Mesenchymal stem cell (in vitro differentiated cells and primary cell): ENCODE data around the gene FOLR2.
"Not testable (repeated sequence)": the region's sequence is repeated elsewhere in the genome, so short reads cannot be mapped to it uniquely, and the experiment has no call there.

Experiments
- DNase-seq: peaks from one replicate; pipeline ENCODE4 v3.0.0-alpha.2; 2013
- H2AFZ ChIP-seq: one replicate; pipeline ENCODE4 v1.6.1; 2013; ENCODE audit warnings: low read depth, mild to moderate bottlenecking, control low read depth, inconsistent platforms, low read length, moderate library complexity
- H2AK5ac ChIP-seq: 2 replicates; pipeline ENCODE4 v1.6.1; 2013; ENCODE audit warnings: low read length, moderate library complexity, mild to moderate bottlenecking, inconsistent platforms; ENCODE audit not compliant: severe bottlenecking
- H2BK120ac ChIP-seq: one replicate; pipeline ENCODE4 v1.6.1; 2013; ENCODE audit warnings: low read depth, mild to moderate bottlenecking, inconsistent platforms, low read length, moderate library complexity
- H2BK12ac ChIP-seq, 2 experiments: one replicate each; pipeline ENCODE4 v1.6.1; 2013; ENCODE audit warnings: inconsistent platforms in 2 of 2, low read length in 2 of 2, mild to moderate bottlenecking in 2 of 2, moderate library complexity in 2 of 2, control low read depth in 1 of 2
- H2BK15ac ChIP-seq: one replicate; pipeline ENCODE4 v1.6.1; 2013; ENCODE audit warnings: mild to moderate bottlenecking, low read depth, inconsistent platforms; ENCODE audit not compliant: poor library complexity, severe bottlenecking
- H2BK5ac ChIP-seq: 2 replicates; pipeline ENCODE4 v1.6.1; 2013; ENCODE audit warnings: low read depth, mild to moderate bottlenecking, low read length, control low read depth, inconsistent platforms; ENCODE audit not compliant: poor library complexity, severe bottlenecking
- H3K14ac ChIP-seq, 2 experiments: one replicate each; pipeline ENCODE4 v1.6.1; 2013; ENCODE audit warnings: inconsistent platforms in 2 of 2, low read length in 2 of 2, control low read depth in 1 of 2, mild to moderate bottlenecking in 1 of 2, moderate library complexity in 1 of 2
- H3K18ac ChIP-seq, 2 experiments: one replicate each; pipeline ENCODE4 v1.6.1; 2013; ENCODE audit warnings: inconsistent platforms in 2 of 2, low read length in 2 of 2, control low read depth in 1 of 2, low read depth in 1 of 2, mild to moderate bottlenecking in 1 of 2
- H3K23ac ChIP-seq, 2 experiments: one replicate each; pipeline ENCODE4 v1.6.1; 2013; ENCODE audit warnings: inconsistent platforms in 2 of 2, low read length in 2 of 2, mild to moderate bottlenecking in 2 of 2, moderate library complexity in 2 of 2, control low read depth in 1 of 2
- H3K27ac ChIP-seq: 2 replicates; pipeline ENCODE4 v1.5.1; 2013; ENCODE audit warnings: mild to moderate bottlenecking, moderate library complexity, low read length, control low read depth, inconsistent platforms; ENCODE audit not compliant: poor library complexity, severe bottlenecking
- H3K27me3 ChIP-seq, 2 experiments: 2 replicates each; pipeline versions ENCODE4 v1.6.1 to v1.7.0; 2013; ENCODE audit warnings: low read length in 2 of 2, mild to moderate bottlenecking in 2 of 2, moderate library complexity in 2 of 2, control low read depth in 1 of 2, inconsistent platforms in 1 of 2; ENCODE audit not compliant: control insufficient read depth in 1 of 2, insufficient read depth in 1 of 2
- H3K36me3 ChIP-seq, 2 experiments: 2 replicates each; pipeline versions ENCODE4 v1.6.1 to v1.7.0; 2013; ENCODE audit warnings: low read length in 2 of 2, control low read depth in 1 of 2, inconsistent platforms in 1 of 2, low read depth in 1 of 2, mild to moderate bottlenecking in 1 of 2; ENCODE audit not compliant: insufficient read depth in 2 of 2, control insufficient read depth in 1 of 2
- H3K4ac ChIP-seq, 2 experiments: one replicate each; pipeline ENCODE4 v1.6.1; 2013; ENCODE audit warnings: inconsistent platforms in 2 of 2, low read length in 2 of 2, mild to moderate bottlenecking in 2 of 2, moderate library complexity in 2 of 2, control low read depth in 1 of 2, low read depth in 1 of 2
- H3K4me1 ChIP-seq: 2 replicates; pipeline ENCODE4 v1.6.1; 2013; ENCODE audit warnings: low read depth, low read length, control low read depth; ENCODE audit not compliant: control insufficient read depth, insufficient read depth
- H3K4me2 ChIP-seq: 2 replicates; pipeline ENCODE4 v1.6.1; 2013; ENCODE audit warnings: low read length, mild to moderate bottlenecking, inconsistent platforms; ENCODE audit not compliant: poor library complexity, severe bottlenecking
- H3K4me3 ChIP-seq, 2 experiments: 2 replicates each; pipeline versions ENCODE4 v1.5.1 to v1.7.0; 2013; ENCODE audit warnings: low read length in 2 of 2, mild to moderate bottlenecking in 2 of 2, control low read depth in 1 of 2, low read depth in 1 of 2; ENCODE audit not compliant: insufficient read depth in 1 of 2
- H3K79me1 ChIP-seq: replicated peaks from 2 replicates; pipeline ENCODE4 v1.6.1; 2013; ENCODE audit warnings: mild to moderate bottlenecking, control low read depth, low read length, inconsistent platforms; ENCODE audit not compliant: poor library complexity, severe bottlenecking
- H3K9ac ChIP-seq: 2 replicates; pipeline ENCODE4 v1.7.0; 2013; ENCODE audit warnings: mild to moderate bottlenecking, low read length, moderate library complexity
- H3K9me3 ChIP-seq: 2 replicates; pipeline ENCODE4 v1.7.0; 2013; ENCODE audit warnings: mild to moderate bottlenecking, low read length; ENCODE audit not compliant: control insufficient read depth
- H4K8ac ChIP-seq: one replicate; pipeline ENCODE4 v1.6.1; 2013; ENCODE audit warnings: inconsistent platforms, mild to moderate bottlenecking, low read length, moderate library complexity
- H4K91ac ChIP-seq: one replicate; pipeline ENCODE4 v1.6.1; 2013; ENCODE audit warnings: mild to moderate bottlenecking, low read length, inconsistent platforms
- WGBS: methylation state at CpG from one replicate; pipeline ENCODE4 v1.1.7; 2013; ENCODE audit warnings: mixed read lengths; 5-methylcytosine and 5-hydroxymethylcytosine counted together

FOLR2 gene

DNA sequence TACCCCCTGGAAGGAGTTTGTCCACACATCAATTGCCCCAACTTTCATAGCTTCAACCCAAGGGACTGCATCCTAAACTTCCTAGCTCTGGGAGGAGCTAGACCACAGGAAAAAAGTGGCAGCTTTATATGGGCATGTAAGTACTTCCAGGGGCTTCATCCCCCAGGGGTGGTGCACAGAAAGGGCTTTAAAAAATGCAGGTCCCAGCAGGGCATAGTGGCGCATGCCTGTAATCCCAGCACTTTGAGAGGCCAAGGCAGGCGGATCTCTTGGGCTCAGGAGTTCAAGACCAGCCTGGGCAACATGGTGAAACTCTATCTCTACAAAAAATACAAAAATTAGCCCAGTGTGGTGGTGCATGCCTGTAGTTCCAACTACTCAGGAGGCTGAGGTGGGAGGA is 9.8 kb upstream of the FOLR2 start:
- not testable (repeated sequence) for H2AK5ac ChIP-seq, H2BK15ac ChIP-seq, H3K4me2 ChIP-seq, H4K8ac ChIP-seq, H2AFZ ChIP-seq, H2BK5ac ChIP-seq, H2BK12ac ChIP-seq, DNase-seq, H4K91ac ChIP-seq, H3K23ac ChIP-seq, H3K27ac ChIP-seq, H2BK120ac ChIP-seq, H3K79me1 ChIP-seq, H3K36me3 ChIP-seq, H3K18ac ChIP-seq, H3K4ac ChIP-seq, H3K9ac ChIP-seq, H3K4me3 ChIP-seq, H3K14ac ChIP-seq, H3K4me1 ChIP-seq, H3K9me3 ChIP-seq
- peaks cover 0 to 12% of the 10 kb centered on the region in 2 experiments for H3K27me3 ChIP-seq
- WGBS, result 89% methylated on average over 2 of the region's 2 CpGs

GRCh38 chr11:72208281-72208680 is 8.3 kb upstream of the FOLR2 start:
- no peak overlapping the region for H4K91ac ChIP-seq
- no peak overlapping the region for H4K8ac ChIP-seq
- no peak overlapping the region for H2BK5ac ChIP-seq
- H3K27ac ChIP-seq, result no peak overlapping the region
- H2AFZ ChIP-seq, result no peak overlapping the region
- H2BK15ac ChIP-seq, result no peak overlapping the region
- no peak overlapping the region for H3K9ac ChIP-seq
- H3K4me3 ChIP-seq, result no peak overlapping the region
- no peak overlapping the region for H3K4ac ChIP-seq
- 79% methylated on average over 3 of the region's 3 CpGs for WGBS
- H3K36me3 ChIP-seq, result no peaks in the 10 kb centered on the region
- H3K9me3 ChIP-seq, result peaks cover 3% of the 10 kb centered on the region
- H3K14ac ChIP-seq, result no peak overlapping the region
- no peak overlapping the region for H3K18ac ChIP-seq
- H3K4me1 ChIP-seq, result no peaks in the 10 kb centered on the region
- no peak overlapping the region for H3K4me2 ChIP-seq
- H2AK5ac ChIP-seq, result no peak overlapping the region
- H3K27me3 ChIP-seq, result peaks cover 0 to 15% of the 10 kb centered on the region in 2 experiments
- H2BK120ac ChIP-seq, result no peak overlapping the region
- DNase-seq, result no peak
- no peak overlapping the region for H2BK12ac ChIP-seq
- H3K79me1 ChIP-seq, result no peaks in the 10 kb centered on the region
- H3K23ac ChIP-seq, result no peak overlapping the region

GRCh38 chr11:72209101-72209500 is 7.5 kb upstream of the FOLR2 start:
- peaks cover 0 to 19% of the 10 kb centered on the region in 2 experiments for H3K27me3 ChIP-seq
- no peak for DNase-seq
- no peak overlapping the region for H3K18ac ChIP-seq
- no peak overlapping the region for H4K91ac ChIP-seq
- no peak overlapping the region for H3K14ac ChIP-seq
- H2BK120ac ChIP-seq, result no peak overlapping the region
- no peak overlapping the region for H2AK5ac ChIP-seq
- H2BK15ac ChIP-seq, result no peak overlapping the region
- no peak overlapping the region for H3K9ac ChIP-seq
- H4K8ac ChIP-seq, result no peak overlapping the region
- H2AFZ ChIP-seq, result no peak overlapping the region
- H3K4me2 ChIP-seq, result no peak overlapping the region
- no peaks in the 10 kb centered on the region for H3K79me1 ChIP-seq
- no peaks in the 10 kb centered on the region for H3K4me1 ChIP-seq
- no peak overlapping the region for H2BK12ac ChIP-seq
- 60% methylated on average over 4 of the region's 4 CpGs for WGBS
- peaks cover 3% of the 10 kb centered on the region for H3K9me3 ChIP-seq
- no peak overlapping the region for H3K4me3 ChIP-seq
- H3K4ac ChIP-seq, result no peak overlapping the region
- no peak overlapping the region for H3K27ac ChIP-seq
- no peak overlapping the region for H3K23ac ChIP-seq
- no peak overlapping the region for H2BK5ac ChIP-seq
- H3K36me3 ChIP-seq, result no peaks in the 10 kb centered on the region

- no peak overlapping the region for H4K8ac ChIP-seq
- no peak overlapping the region for H3K18ac ChIP-seq
- no peak overlapping the region for H3K14ac ChIP-seq
- H3K79me1 ChIP-seq, result no peaks in the 10 kb centered on the region
- 61% methylated on average over 2 of the region's 2 CpGs for WGBS
- H3K36me3 ChIP-seq, result no peaks in the 10 kb centered on the region
- no peak overlapping the region for H3K23ac ChIP-seq
- H2AFZ ChIP-seq, result no peak overlapping the region
- H3K27ac ChIP-seq, result no peak overlapping the region
- H3K4me3 ChIP-seq, result no peak overlapping the region
- H3K9ac ChIP-seq, result no peak overlapping the region
- no peak overlapping the region for H2BK15ac ChIP-seq
- H3K4me1 ChIP-seq, result peaks cover 6% of the 10 kb centered on the region
- no peak overlapping the region for H3K4me2 ChIP-seq
- H3K27me3 ChIP-seq, result peaks cover 31 to 37% of the 10 kb centered on the region in 2 experiments
- H4K91ac ChIP-seq, result no peak overlapping the region
- no peak overlapping the region for H2BK120ac ChIP-seq
- no peak overlapping the region for H3K4ac ChIP-seq
- no peak for DNase-seq
- no peak overlapping the region for H2BK5ac ChIP-seq
- no peak overlapping the region for H2BK12ac ChIP-seq
- H2AK5ac ChIP-seq, result no peak overlapping the region
- H3K9me3 ChIP-seq, result no peaks in the 10 kb centered on the region
Measured at GRCh38 chr11:72217841-72218240, 1.2 kb downstream of the FOLR2 start.
